HG02610 (cell line): Measurements from ENCODE around the gene SF3A2.

Source experiments
- ATAC-seq: cut with Tn5 transposase; IDR thresholded peaks from one replicate; pipeline ENCODE4 v1.9.1; 2021; ENCODE audit warnings: mild to moderate bottlenecking, moderate library complexity; ENCODE audit not compliant: unreplicated experiment

The SF3A2 gene

DNA sequence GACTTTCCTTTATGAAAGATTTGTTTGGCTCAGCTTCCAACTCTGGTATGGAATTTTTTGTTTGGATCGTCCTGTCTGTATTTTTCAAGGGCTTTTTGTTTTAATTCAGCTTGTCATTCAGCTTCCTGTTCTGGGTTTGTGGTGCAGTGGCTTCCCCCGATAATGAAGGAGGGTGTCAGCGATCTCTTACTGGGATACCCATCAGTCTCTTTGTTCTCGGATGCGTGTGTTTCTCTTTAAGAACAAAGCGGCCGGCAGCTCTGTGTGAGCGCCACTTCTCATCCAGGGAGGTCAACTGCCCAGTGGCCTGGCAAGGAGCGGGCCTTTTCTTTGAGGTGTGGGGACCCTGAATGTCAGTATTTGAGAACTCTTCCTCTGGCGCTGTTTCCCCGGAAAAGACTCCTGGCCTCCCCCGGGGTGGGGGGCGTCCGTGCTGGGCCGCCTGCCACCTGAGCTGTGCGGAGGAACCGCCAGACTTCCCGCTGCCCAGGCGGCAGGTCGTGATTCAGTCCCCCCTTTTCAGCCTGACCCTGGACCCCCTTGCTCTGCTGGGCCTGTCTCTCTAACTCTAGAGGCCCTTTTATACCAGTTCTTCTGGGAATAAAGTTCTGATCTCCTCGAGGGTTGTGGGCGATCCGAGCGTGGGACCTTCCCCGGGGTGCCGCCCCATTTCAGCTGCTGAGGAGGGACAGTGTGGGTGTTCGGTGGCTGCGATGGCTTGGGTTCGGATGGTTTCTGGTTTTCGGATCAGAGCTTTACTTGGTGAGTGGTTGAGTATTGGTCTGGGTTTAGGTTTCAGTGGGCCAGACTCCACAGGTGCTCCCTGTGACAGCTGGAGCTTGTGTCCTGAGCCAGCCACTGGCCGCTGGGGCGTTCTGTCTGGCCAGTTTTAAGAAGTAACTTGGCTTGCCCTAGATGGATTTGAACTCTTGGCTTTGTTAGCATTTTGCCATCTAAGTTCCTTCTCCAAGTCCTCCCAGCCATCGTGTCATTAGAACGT lies 3.4 kb downstream of the SF3A2 start:
- no peak for ATAC-seq

- ATAC-seq, result no peak
Measured at GRCh38 chr19:2240881-2241760, 4.5 kb downstream of the SF3A2 start.

- ATAC-seq, result no peak
Measured at GRCh38 chr19:2242092-2242537, 5.5 kb downstream of the SF3A2 start.

DNA sequence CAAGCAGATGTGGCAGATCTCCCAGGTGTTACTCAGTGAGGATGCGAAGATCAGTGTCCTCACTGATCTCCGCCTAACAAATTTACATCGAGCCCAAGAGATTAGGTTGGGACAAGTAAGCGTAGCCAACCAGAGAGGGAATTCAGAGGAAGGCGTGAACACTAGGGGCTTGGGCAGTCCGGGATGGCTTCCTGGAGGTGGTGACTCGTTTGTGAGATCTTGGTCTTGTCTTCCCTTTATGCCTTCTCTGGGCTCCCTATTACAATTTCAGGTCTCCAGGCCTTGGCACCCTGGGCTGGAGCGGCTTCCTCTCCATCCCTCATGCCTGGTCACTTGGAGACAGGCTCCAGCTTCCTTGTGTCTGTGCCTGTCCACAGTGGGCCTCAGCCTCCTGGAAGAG lies 6.2 kb downstream of the SF3A2 start:
- no peak for ATAC-seq

DNA sequence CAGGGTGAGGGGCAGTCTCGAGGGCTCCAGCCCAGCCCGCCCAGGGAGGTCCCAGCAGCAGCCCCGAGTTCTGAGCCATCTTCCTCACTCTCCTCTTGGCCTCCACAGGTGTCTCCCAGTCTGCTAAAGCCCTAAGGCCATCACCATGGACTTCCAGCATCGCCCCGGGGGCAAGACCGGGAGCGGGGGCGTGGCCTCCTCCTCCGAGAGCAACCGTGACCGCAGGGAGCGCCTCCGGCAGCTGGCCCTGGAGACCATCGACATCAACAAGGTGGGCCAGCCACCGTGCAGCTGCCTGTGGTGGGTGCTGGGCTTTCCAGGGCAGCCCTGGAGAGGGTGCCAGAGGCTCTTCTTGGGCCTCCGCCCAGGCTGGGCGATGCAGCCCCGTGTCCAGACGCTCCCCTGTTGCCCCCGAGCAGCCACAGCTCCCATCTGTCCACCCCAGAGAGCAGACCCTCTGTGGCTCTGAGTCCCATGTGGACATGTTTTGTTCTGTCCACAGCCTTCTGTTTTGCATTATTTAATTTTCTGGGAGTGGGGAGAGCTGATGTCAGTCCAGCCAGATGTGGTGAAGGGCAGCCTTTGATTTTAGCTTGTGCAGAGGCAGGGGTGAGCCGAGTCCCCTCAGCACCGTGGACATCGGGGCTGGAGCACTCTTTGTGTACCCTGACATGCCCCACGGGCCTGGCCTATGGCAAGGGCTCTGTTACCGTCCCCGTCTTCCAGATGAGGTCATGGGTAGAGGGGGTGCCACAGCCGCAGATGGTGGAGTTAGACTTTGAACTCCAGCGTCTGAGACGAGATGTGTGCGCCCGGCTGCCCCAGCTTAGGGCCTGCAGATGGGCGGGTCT lies 6.9 kb downstream of the SF3A2 start:
- ATAC-seq, result no peak

DNA sequence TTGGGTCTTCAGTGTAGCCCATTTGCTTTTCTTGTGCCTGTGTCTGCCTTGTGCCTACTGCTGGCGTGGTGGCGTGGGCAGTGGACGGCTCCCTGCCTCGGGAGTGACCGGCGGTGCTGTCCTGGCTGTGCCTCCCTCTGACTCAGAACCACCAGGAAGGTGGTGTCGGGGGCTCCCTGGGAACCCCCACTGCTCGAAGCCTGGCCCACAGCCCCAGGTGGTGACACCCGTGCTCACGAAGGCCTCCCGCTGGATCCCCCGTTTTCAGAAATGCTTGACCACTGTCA lies 7.4 kb downstream of the SF3A2 start:
- ATAC-seq, result no peak

- ATAC-seq, result no peak
Measured at GRCh38 chr19:2244486-2244885, 7.9 kb downstream of the SF3A2 start.

DNA sequence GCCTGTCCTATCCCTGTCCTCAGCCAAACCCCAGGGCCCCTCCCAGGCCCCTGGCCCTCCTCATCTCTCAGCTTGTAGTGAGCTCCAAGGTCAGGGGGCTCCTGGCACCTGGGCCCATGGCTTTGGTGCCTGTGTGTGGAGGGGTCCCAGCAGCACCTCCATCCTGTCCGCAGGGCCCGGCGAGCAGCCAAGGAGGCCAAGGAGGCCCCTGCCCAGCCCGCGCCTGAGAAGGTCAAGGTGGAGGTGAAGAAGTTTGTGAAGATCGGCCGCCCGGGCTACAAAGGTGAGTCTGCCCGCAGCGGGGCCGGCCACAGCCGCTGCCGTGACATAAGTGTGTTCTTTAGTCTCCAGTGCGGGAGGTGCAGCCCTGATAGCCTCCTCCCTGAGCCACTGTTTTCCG lies 8.6 kb downstream of the SF3A2 start:
- no peak for ATAC-seq

- no peak for ATAC-seq
Measured at GRCh38 chr19:2246014-2246620, 9.5 kb downstream of the SF3A2 start.

GRCh38 chr19:2246801-2247361 lies 10.3 kb downstream of the SF3A2 start:
- ATAC-seq, result no peak

DNA sequence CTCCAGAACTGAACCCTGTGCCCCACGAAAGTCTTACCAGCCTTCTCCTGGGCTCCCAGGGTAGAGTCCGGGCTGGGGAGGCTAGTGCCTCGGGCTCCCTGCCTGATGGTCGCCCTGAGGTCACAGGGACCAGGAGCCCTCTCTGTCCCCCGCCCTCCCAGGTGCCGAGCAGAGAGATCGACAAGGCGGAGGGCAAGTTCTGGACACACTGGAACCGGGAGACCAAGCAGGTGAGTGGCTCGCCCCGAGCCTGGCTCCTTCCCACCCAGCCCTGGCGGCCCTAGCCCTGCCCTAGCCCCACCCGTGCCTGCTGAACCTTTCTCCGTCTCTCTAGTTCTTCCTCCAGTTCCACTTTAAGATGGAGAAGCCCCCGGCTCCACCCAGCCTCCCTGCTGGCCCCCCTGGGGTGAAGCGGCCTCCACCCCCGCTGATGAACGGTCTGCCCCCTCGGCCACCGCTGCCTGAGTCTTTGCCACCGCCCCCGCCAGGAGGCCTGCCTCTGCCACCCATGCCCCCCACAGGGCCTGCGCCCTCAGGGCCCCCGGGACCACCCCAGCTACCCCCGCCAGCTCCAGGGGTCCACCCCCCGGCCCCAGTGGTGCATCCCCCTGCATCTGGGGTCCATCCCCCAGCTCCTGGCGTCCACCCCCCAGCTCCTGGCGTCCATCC lies 10.9 kb downstream of the SF3A2 start:
- no peak for ATAC-seq

- ATAC-seq, result no peak
Measured at GRCh38 chr19:2248136-2249009, 11.7 kb downstream of the SF3A2 start.

DNA sequence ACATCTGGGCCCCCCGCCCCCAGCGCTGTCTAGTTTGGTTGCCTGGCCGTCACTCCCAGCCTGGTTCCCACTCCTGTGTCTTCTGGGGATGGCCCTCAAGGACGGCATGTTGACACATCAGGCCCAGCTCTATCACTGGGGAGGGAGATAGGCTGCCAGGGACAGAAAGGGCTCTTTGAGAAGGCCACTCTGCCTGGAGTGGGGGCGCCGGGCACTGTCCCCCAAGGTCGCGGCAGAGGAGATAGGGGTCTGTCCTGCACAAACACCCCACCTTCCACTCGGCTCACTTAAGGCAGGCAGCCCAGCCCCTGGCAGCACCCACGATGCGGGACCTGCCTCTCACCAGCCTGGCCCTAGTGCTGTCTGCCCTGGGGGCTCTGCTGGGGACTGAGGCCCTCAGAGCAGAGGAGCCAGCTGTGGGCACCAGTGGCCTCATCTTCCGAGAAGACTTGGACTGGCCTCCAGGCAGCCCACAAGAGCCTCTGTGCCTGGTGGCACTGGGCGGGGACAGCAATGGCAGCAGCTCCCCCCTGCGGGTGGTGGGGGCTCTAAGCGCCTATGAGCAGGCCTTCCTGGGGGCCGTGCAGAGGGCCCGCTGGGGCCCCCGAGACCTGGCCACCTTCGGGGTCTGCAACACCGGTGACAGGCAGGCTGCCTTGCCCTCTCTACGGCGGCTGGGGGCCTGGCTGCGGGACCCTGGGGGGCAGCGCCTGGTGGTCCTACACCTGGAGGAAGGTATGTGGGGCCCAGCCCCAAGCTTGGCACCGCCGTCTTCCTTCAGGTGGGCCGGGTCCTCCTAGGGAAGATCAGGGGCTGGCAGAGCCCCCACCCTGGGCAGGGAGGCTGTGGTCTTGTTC lies 12.6 kb downstream of the SF3A2 start, which contains the start of gene AMH:
Gene AMH (plus strand): TSS at position 314 of the 857 bp plus-strand sequence. CDS start 10 bp downstream, at position 324.
- ATAC-seq, result no peak

DNA sequence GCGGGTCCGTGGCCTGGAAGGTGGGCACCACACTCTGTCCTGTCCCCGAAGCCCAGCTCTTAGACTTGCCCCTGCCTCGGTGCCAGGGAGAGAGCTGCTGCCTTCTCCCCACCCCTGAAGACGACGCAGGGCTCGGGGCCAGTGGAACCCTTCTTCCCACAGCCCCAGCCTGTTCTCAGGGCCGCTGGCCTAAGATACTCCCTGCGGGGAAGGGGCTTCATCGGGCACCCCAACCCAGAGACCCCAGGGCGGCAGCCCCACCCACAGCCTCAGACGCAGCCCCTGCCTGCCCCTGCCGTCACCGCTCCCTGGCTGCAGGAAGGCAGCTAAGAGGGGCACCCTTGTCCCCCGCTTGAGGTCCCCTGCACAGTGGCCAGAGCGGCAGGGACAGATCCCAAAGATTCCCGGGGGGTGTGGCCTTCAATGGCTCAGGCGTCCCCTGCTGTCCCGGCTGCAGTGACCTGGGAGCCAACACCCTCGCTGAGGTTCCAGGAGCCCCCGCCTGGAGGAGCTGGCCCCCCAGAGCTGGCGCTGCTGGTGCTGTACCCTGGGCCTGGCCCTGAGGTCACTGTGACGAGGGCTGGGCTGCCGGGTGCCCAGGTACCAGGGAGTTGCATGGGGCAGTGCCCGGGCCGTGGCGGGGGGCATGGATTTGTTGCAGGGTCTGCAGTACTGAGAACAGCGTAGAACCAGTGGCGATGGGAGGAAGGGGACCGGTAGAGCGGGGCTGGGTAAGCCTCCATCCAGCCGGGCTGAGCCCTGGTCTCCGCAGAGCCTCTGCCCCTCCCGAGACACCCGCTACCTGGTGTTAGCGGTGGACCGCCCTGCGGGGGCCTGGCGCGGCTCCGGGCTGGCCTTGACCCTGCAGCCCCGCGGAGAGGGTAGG lies 13.5 kb downstream of the SF3A2 start:
- ATAC-seq, result no peak

- no peak for ATAC-seq
Measured at GRCh38 chr19:2250766-2251105, 14.1 kb downstream of the SF3A2 start.

DNA sequence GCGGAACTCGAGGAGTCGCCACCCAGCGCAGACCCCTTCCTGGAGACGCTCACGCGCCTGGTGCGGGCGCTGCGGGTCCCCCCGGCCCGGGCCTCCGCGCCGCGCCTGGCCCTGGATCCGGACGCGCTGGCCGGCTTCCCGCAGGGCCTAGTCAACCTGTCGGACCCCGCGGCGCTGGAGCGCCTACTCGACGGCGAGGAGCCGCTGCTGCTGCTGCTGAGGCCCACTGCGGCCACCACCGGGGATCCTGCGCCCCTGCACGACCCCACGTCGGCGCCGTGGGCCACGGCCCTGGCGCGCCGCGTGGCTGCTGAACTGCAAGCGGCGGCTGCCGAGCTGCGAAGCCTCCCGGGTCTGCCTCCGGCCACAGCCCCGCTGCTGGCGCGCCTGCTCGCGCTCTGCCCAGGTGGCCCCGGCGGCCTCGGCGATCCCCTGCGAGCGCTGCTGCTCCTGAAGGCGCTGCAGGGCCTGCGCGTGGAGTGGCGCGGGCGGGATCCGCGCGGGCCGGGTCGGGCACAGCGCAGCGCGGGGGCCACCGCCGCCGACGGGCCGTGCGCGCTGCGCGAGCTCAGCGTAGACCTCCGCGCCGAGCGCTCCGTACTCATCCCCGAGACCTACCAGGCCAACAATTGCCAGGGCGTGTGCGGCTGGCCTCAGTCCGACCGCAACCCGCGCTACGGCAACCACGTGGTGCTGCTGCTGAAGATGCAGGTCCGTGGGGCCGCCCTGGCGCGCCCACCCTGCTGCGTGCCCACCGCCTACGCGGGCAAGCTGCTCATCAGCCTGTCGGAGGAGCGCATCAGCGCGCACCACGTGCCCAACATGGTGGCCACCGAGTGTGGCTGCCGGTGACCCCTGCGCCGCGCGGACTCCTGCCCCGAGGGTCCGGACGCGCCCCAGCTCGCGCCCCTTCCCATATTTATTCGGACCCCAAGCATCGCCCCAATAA lies 14.8 kb downstream of the SF3A2 start:
- no peak for ATAC-seq
